ENCODE measurements around the gene ERCC6L2. TPM values are rescaled to one million over a fixed set of nuclear protein-coding genes. Genes with fewer than 3 reads are reported as not detected.

The ERCC6L2 gene
- total RNA-seq, 1 donor from 2014 or later, result 49.5 TPM

GRCh38 chr9:95954940-95955339 is 79.4 kb downstream of the ERCC6L2 start:
- no peak overlapping the region for H3K27ac Mint-ChIP-seq
- no peak overlapping the region for H3K4me3 Mint-ChIP-seq (ENCODE audit: low read depth)
- H3K27me3 Mint-ChIP-seq, result no peaks in the 10 kb centered on the region
- H3K4me1 Mint-ChIP-seq (ENCODE audit: low read depth), result peaks cover 12% of the 10 kb centered on the region
- H3K36me3 Mint-ChIP-seq (ENCODE audit: insufficient read depth), result peaks cover 43% of the 10 kb centered on the region
- DNase-seq (ENCODE audit: low spot score, unreplicated experiment), result no peak
- peaks cover 3% of the 10 kb centered on the region for H3K9me3 Mint-ChIP-seq (ENCODE audit: low read depth)
- TF ChIP-seq CTCF (IDR thresholded peaks at IDR 0.05; ENCODE audit: unreplicated experiment), result no peak

- no peak overlapping the region for H3K4me3 Mint-ChIP-seq (ENCODE audit: low read depth)
- DNase-seq (ENCODE audit: low spot score, unreplicated experiment), result no peak
- no peaks in the 10 kb centered on the region for H3K4me1 Mint-ChIP-seq (ENCODE audit: low read depth)
- peaks cover 3% of the 10 kb centered on the region for H3K9me3 Mint-ChIP-seq (ENCODE audit: low read depth)
- no peaks in the 10 kb centered on the region for H3K27me3 Mint-ChIP-seq
- no peak overlapping the region for H3K27ac Mint-ChIP-seq
- TF ChIP-seq CTCF (IDR thresholded peaks at IDR 0.05; ENCODE audit: unreplicated experiment), result no peak
- H3K36me3 Mint-ChIP-seq (ENCODE audit: insufficient read depth), result peaks cover 27% of the 10 kb centered on the region
Measured at GRCh38 chr9:95962936-95963335, 87.4 kb downstream of the ERCC6L2 start.

- no peaks in the 10 kb centered on the region for H3K27me3 Mint-ChIP-seq
- H3K4me1 Mint-ChIP-seq (ENCODE audit: low read depth), result no peaks in the 10 kb centered on the region
- no peak overlapping the region for H3K27ac Mint-ChIP-seq
- no peak for TF ChIP-seq CTCF (IDR thresholded peaks at IDR 0.05; ENCODE audit: unreplicated experiment)
- no peak for DNase-seq (ENCODE audit: low spot score, unreplicated experiment)
- peaks cover 20% of the 10 kb centered on the region for H3K36me3 Mint-ChIP-seq (ENCODE audit: insufficient read depth)
- peaks cover 3% of the 10 kb centered on the region for H3K9me3 Mint-ChIP-seq (ENCODE audit: low read depth)
- H3K4me3 Mint-ChIP-seq (ENCODE audit: low read depth), result no peak overlapping the region
Measured at GRCh38 chr9:95963659-95964058, 88.2 kb downstream of the ERCC6L2 start.

GRCh38 chr9:95966306-95966705 is 90.8 kb downstream of the ERCC6L2 start:
- H3K27me3 Mint-ChIP-seq, result no peaks in the 10 kb centered on the region
- no peak overlapping the region for H3K4me3 Mint-ChIP-seq (ENCODE audit: low read depth)
- no peak for TF ChIP-seq CTCF (IDR thresholded peaks at IDR 0.05; ENCODE audit: unreplicated experiment)
- no peak for DNase-seq (ENCODE audit: low spot score, unreplicated experiment)
- H3K36me3 Mint-ChIP-seq (ENCODE audit: insufficient read depth), result peaks cover 4% of the 10 kb centered on the region
- no peaks in the 10 kb centered on the region for H3K9me3 Mint-ChIP-seq (ENCODE audit: low read depth)
- no peaks in the 10 kb centered on the region for H3K4me1 Mint-ChIP-seq (ENCODE audit: low read depth)
- H3K27ac Mint-ChIP-seq, result no peak overlapping the region

- no peak for DNase-seq (ENCODE audit: low spot score, unreplicated experiment)
- Mint-ChIP-seq H3K4me1 (ENCODE audit: low read depth) (no peaks in the 10 kb centered on the region), H3K9me3 (ENCODE audit: low read depth) (no peaks in the 10 kb centered on the region), H3K27ac (no peak overlapping the region), H3K27me3 (no peaks in the 10 kb centered on the region), H3K36me3 (ENCODE audit: insufficient read depth) (peaks cover 17% of the 10 kb centered on the region), H3K4me3 (ENCODE audit: low read depth) (no peak overlapping the region)
- TF ChIP-seq CTCF (IDR thresholded peaks at IDR 0.05; ENCODE audit: unreplicated experiment), result no peak
Measured at GRCh38 chr9:95970317-95970716, 94.8 kb downstream of the ERCC6L2 start.
